Panc1 (cell line): Measurements from ENCODE around the gene TEX261. TPM values are rescaled to one million over a fixed set of nuclear protein-coding genes. Genes with fewer than 3 reads are reported as not detected.

ENCODE experiments used
- ATAC-seq: fragments of 200-7000 bp; cut with Tn5 transposase; 2 replicates; pipeline ENCODE4 v1.9.1; 2020; ENCODE audit warnings: mild to moderate bottlenecking, moderate library complexity
- BruUV-seq: library from RNA; stranded (reverse); fragments of 400-500 nt; replicated peaks from 2 replicates; lab custom pipeline; 2021; lab: Mats Ljungman, UMichigan
- CTCF ChIA-PET: fragments of 300-600 bp; sonication (Branson Sonifier 250); formaldehyde crosslinking; loops from one replicate; lab custom pipeline; 2022; ENCODE audit warnings: antibody characterized with exemption; lab: Charles Lee
- POLR2A ChIA-PET: fragments of 300-600 bp; sonication (Branson Sonifier 250); formaldehyde crosslinking; loops from one replicate; lab custom pipeline; 2022; ENCODE audit warnings: antibody characterized with exemption; lab: Charles Lee
- DNase-seq: peaks from one replicate; pipeline ENCODE4 v3.0.0-alpha.2; 2010; ENCODE audit warnings: low read depth, low spot score
- H3K27ac ChIP-seq: 2 replicates; pipeline ENCODE4 v1.5.1; 2011; ENCODE audit warnings: mild to moderate bottlenecking, low read length, inconsistent platforms
- H3K27me3 ChIP-seq: fragments of 200-500 bp; sonication (Bioruptor generic); 2 replicates; pipeline ENCODE4 v1.6.0; 2014; ENCODE audit warnings: low read length, inconsistent platforms; ENCODE audit not compliant: control insufficient read depth, insufficient read depth
- H3K36me3 ChIP-seq: fragments of 200-500 bp; sonication (Bioruptor generic); 2 replicates; pipeline ENCODE4 v1.5.1; 2014; ENCODE audit warnings: inconsistent platforms, mild to moderate bottlenecking, low read length, moderate library complexity; ENCODE audit not compliant: control insufficient read depth, insufficient read depth
- H3K4me1 ChIP-seq: 2 replicates; pipeline ENCODE4 v1.5.1; 2011; ENCODE audit warnings: inconsistent platforms, mild to moderate bottlenecking, low read length, moderate library complexity; ENCODE audit not compliant: control insufficient read depth, insufficient read depth
- H3K4me3 ChIP-seq, 2 experiments: 2 replicates each; pipeline ENCODE4 v1.5.1; 2011 to 2012; ENCODE audit warnings: low read depth in 2 of 2, low read length in 2 of 2, mild to moderate bottlenecking in 2 of 2, inconsistent platforms in 1 of 2, moderate library complexity in 1 of 2
- H3K9me3 ChIP-seq: fragments of 200-500 bp; sonication (Bioruptor generic); 2 replicates; pipeline ENCODE4 v1.5.1; 2014; ENCODE audit warnings: low read depth, mild to moderate bottlenecking, inconsistent platforms, low read length, moderate library complexity; ENCODE audit not compliant: control insufficient read depth, insufficient read depth
- POLR2AphosphoS5 ChIP-seq: IDR thresholded peaks from 2 replicates; pipeline ENCODE4 v1.6.1; 2012; ENCODE audit warnings: mild to moderate bottlenecking, low read depth, low read length, moderate library complexity
- SIN3A ChIP-seq: IDR thresholded peaks from 2 replicates; pipeline ENCODE4 v1.6.1; 2012; ENCODE audit warnings: low read depth, mild to moderate bottlenecking, low read length, moderate library complexity, borderline replicate concordance; ENCODE audit not compliant: insufficient read depth
- TCF7L2 ChIP-seq: IDR thresholded peaks from 2 replicates; pipeline ENCODE4 v1.6.1; 2011; ENCODE audit warnings: mild to moderate bottlenecking, low read depth, low read length, inconsistent platforms
- in situ Hi-C: cut with HindIII; loops from 2 replicates; pipeline ENCODE4 v1.10.0; 2016; ENCODE audit warnings: low sequenced_read_pairs, low pct_unique_long_range_greater_than_20kb
- intact Hi-C: fragments of 100-400 bp; cut with micrococcal nuclease; formaldehyde crosslinking; loops from one replicate; pipeline ENCODE4 v1.10.0; 2022; ENCODE audit not compliant: unreplicated experiment
- total RNA-seq: library from RNA; stranded (reverse); gene quantifications from one replicate; pipeline ENCODE4 v1.2.1, GENCODE V29; 2021; ENCODE audit not compliant: unreplicated experiment
- TF ChIP-seq, protein P1 (sequence below), 2 experiments: IDR thresholded peaks; 2 replicates each; pipeline ENCODE4 v1.6.1; 2011 to 2012; ENCODE audit warnings: low read depth in 2 of 2, control low read depth in 1 of 2, low read length in 1 of 2, mild to moderate bottlenecking in 1 of 2, moderate library complexity in 1 of 2; ENCODE audit not compliant: insufficient read depth in 1 of 2
- TF ChIP-seq, protein P2 (sequence below): fragments of 450-650 bp; IDR thresholded peaks from 2 replicates; pipeline ENCODE4 v1.5.1; 2017; ENCODE audit warnings: mild to moderate bottlenecking

The TEX261 gene
- total RNA-seq, 1 experiment from 2014 or later, result 64.9 TPM

DNA sequence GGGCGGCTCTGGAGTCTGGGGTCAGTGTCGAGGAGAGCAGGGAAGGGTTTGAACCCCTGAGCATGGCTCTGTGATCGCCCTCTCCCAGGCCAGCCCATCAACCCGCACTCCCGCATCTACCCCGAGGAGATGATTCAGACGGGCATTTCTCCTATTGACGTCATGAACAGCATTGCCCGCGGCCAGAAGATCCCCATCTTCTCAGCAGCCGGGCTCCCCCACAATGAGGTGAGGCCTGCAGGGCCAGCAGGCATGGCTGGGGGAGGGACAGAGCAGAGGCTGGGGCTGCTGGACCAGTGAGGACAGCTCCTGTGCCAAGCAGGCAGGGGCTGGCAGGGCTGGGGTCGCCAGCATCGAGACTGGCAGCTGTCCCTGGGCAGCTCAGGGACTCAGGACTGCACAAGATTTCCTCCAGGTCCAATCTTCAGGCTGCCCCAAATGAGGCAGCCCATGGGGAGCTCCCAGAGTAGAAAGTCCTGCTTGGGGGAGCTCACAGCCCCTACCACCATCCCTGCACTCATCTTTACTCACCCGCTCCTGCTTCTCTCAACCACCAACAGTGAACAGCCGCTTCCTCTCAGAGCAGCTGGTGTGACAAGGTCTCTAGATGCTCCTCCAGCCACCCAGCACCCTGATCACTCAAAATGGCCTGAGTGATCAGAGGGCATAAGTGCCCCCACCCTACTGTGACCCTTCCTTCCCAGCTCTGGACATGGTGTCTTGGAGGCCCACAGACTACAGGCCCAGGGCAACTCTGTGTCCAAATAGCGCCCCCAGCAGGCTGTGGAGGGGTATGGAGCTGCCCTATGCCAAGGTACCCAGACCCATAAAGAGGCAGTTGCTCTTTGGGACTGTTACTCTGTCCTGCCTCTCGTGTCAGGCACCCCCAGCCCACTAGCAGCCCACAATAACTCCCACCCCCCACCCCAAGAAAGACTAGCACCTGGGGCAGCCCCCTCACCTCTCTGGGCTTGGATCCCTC lies 34.5 kb downstream of the TEX261 start:
- Histone ChIP-seq H3K36me3 (no peaks in the 10 kb centered on the region), H3K27ac (no peak overlapping the region), H3K4me3 (no peak overlapping the region), H3K4me1 (no peaks in the 10 kb centered on the region), H3K9me3 (no peaks in the 10 kb centered on the region), H3K27me3 (peaks cover 2% of the 10 kb centered on the region; the same call in 1 of the 2 replicates)
- in situ Hi-C loops (no loop called here), intact Hi-C loops (no loop called here)
- ATAC-seq (no peak), DNase-seq (no peak)
- ChIA-PET CTCF (interaction anchor here (1.2 kb wide), 1 partner anchor 40 kb away, joined by 4 read pairs; no protein-coding TSS in a partner anchor), POLR2A (no interaction called here)
- BruUV-seq, result no TSS peak
- TF ChIP-seq, protein P1, sequence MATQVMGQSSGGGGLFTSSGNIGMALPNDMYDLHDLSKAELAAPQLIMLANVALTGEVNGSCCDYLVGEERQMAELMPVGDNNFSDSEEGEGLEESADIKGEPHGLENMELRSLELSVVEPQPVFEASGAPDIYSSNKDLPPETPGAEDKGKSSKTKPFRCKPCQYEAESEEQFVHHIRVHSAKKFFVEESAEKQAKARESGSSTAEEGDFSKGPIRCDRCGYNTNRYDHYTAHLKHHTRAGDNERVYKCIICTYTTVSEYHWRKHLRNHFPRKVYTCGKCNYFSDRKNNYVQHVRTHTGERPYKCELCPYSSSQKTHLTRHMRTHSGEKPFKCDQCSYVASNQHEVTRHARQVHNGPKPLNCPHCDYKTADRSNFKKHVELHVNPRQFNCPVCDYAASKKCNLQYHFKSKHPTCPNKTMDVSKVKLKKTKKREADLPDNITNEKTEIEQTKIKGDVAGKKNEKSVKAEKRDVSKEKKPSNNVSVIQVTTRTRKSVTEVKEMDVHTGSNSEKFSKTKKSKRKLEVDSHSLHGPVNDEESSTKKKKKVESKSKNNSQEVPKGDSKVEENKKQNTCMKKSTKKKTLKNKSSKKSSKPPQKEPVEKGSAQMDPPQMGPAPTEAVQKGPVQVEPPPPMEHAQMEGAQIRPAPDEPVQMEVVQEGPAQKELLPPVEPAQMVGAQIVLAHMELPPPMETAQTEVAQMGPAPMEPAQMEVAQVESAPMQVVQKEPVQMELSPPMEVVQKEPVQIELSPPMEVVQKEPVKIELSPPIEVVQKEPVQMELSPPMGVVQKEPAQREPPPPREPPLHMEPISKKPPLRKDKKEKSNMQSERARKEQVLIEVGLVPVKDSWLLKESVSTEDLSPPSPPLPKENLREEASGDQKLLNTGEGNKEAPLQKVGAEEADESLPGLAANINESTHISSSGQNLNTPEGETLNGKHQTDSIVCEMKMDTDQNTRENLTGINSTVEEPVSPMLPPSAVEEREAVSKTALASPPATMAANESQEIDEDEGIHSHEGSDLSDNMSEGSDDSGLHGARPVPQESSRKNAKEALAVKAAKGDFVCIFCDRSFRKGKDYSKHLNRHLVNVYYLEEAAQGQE (IDR thresholded peaks at IDR 0.05; ENCODE audit: insufficient read depth in 1 of 2, low read depth in 2 of 2, low read length in 1 of 2), result no peak
- TF ChIP-seq, protein P2, sequence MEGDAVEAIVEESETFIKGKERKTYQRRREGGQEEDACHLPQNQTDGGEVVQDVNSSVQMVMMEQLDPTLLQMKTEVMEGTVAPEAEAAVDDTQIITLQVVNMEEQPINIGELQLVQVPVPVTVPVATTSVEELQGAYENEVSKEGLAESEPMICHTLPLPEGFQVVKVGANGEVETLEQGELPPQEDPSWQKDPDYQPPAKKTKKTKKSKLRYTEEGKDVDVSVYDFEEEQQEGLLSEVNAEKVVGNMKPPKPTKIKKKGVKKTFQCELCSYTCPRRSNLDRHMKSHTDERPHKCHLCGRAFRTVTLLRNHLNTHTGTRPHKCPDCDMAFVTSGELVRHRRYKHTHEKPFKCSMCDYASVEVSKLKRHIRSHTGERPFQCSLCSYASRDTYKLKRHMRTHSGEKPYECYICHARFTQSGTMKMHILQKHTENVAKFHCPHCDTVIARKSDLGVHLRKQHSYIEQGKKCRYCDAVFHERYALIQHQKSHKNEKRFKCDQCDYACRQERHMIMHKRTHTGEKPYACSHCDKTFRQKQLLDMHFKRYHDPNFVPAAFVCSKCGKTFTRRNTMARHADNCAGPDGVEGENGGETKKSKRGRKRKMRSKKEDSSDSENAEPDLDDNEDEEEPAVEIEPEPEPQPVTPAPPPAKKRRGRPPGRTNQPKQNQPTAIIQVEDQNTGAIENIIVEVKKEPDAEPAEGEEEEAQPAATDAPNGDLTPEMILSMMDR, result no peak
- TF ChIP-seq TCF7L2 (no peak), POLR2AphosphoS5 (no peak), SIN3A (no peak)

DNA sequence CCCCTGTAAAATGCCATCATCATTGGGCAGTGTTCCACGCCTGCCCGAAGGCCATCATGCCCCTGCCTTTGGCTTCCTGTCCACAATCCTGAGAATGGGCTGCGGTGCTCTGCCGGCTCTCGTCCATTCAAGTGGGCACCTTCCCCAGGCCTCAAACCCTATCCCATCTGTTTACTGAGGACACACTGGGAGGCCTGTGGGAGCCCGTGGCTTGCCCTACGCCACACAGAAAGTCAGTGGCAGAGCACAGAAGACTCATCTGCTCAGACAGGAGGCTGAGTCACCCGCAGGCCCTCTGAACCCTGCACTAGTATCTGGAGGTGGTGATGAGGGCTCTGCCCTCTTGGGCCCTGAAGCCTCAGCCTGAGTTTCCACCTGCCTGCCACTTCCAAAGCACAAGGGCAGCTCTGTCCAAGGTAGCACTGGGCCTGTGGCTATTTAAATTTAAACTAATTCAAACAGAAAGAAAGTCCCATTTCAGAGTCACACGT lies 35.4 kb downstream of the TEX261 start:
- no peak for TF ChIP-seq TCF7L2
- TF ChIP-seq, protein P1 (IDR thresholded peaks at IDR 0.05; ENCODE audit: insufficient read depth in 1 of 2, low read depth in 2 of 2, low read length in 1 of 2), result peak in 1 of 2 experiments; percentile 51; a peak in 1 of 4 replicates
- CTCF ChIA-PET, result no interaction called here
- in situ Hi-C loops, result no loop called here
- DNase-seq, result no peak
- Histone ChIP-seq H3K4me3 (no peak overlapping the region), H3K4me1 (no peaks in the 10 kb centered on the region), H3K27ac (no peak overlapping the region), H3K9me3 (no peaks in the 10 kb centered on the region), H3K27me3 (peaks cover 4% of the 10 kb centered on the region), H3K36me3 (no peaks in the 10 kb centered on the region)
- ATAC-seq, result no peak
- intact Hi-C loops, result no loop called here
- POLR2A ChIA-PET, result no interaction called here
- no TSS peak for BruUV-seq
